Right kidney (tissue), 1 donor: ENCODE data around the gene TMCC2.
"Not testable (repeated sequence)": the region's sequence is repeated elsewhere in the genome, so short reads cannot be mapped to it uniquely, and the experiment has no call there.

Source experiments
- DNase-seq: peaks from one replicate; pipeline ENCODE4 v3.0.0-alpha.2; 2016

The TMCC2 gene

DNA sequence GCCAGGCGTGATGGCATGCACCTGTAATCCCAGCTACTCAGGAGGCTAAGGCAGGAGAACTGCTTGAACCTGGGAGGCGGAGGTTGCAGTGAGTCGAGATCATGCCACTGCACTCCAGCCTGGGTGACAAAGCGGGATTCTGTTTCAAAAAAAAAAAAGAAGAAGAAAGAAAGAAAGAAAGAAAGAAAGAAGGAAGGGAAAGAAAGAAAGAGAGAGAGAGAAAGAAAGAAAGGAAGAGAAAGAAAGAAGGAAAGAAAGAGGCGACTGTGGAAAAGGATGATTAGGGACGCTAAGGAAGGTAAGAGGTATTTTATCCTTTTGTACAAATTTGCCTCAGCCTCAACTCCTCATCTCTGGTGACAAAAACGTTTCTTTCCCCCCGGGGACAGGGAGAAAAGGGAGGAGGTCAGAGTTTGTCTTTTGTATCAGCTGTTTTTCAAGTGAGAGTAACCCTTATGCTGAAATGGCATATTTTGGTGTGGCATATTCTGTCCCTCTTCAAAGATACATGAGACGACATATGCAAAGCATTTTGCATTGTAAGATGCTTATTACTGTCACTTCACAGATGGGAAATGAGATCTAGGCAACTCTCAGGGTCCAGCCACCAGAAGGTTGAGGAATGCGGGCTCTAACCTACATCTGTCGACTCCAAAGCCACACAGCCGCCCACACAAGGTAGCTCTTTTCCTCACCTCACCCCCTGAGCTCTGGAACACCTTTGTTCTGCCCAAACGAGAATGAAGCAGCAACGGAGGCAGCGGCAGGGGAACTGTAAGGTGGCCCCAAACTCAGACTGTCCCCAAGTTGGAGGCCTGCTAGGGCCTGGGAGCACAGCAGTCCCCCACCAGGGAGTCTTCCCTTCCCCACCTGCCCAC, 55.8 kb downstream of the TMCC2 start:
- DNase-seq, result no peak

DNA sequence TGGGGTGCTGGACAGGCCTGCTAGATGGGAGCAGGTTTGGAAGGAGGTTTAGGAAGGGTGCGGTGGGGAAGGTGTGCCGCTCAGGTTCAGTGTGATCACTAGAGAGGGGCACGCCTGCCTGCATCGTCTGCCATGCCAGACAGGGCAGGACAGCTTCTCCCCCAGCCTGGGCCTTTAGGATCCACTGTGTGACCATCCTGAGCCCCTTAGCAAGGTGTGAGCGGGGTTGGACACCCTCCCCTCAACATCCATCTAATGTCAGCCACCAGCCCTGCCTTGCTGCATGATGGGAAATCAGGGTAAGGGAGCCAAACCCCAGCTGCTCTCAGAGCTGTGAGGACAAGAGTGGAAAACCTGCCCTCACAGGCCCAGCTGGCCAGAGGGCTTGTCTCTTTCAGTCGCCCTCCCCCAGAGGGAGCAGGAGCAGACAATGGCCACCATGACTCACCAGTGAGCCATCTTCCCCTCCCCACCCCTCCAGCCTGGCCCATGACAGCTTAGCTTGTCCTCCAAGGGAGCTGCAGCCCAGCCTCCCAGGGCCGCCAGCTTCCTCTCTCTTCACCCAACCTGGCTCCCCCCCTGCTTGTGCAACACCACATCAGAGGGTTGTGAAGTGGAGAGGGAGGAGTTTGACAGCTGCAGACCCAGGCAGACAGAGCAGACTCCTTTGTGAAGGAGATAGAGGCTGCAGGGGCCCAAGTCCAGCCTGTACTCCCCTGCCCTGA, 56.8 kb downstream of the TMCC2 start:
- no peak for DNase-seq

DNA sequence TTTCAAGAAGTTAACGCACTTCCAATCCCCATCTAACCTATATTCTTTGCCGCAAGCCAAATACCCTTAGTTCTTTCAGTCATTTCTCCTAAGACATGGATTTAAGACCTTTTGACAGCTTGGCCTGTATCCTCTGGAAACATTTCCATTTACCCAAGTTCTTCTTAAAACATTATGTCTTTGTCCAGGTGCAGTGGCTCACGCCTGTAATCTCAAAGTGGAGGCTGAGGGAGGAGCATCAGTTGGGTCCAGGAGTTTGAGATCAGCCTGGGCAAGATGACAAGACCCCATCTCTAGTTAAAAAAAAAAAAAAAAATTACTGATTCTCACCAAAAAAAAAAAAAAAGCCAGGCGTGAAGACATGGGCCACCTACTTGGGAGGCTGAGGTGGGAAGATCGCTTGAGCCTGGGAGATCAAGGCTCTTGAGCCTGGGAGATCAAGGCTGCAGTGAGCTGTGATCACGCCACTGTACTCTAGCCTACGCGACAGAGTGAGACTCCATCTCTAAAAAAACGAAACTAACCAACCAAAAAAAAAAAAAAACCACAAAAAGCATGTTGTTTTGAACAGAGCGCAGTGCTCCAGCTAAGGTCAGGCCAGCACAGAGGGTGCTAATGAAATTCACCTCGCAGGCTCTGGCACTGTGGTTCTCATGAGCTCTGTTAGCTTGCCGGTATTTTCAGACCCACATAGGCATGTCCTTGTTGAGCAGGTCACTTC, 57.8 kb downstream of the TMCC2 start:
- no peak for DNase-seq

DNA sequence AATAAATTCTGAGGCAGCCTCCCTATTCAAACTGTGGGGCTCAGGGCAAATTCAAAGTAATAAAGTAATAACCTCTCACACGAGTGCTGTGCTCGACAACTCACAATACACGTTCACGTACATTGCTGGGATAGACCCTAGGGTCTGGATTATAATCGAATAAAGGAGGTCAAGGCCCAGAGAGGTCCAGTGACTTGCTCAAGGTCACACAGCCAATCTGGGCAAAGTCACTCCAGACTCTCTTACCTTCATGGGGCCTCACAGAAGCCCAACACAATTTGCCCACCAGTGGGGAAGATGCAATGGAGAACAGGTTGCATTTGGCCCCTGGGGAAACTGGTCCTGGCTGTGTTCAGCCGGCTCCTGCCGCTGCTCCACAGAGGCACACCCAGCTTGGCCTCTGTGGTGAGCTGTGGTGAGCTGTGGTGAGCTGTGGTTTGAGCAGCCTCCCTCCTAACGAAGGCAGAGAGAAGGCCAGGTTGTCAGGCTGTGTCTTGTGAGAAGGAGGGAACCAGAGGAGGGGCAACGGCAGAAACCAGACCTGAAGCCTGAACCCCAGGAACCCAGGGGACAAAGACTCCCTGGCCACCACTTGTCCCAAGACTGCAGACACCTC, 58.7 kb downstream of the TMCC2 start:
- DNase-seq, result no peak

DNA sequence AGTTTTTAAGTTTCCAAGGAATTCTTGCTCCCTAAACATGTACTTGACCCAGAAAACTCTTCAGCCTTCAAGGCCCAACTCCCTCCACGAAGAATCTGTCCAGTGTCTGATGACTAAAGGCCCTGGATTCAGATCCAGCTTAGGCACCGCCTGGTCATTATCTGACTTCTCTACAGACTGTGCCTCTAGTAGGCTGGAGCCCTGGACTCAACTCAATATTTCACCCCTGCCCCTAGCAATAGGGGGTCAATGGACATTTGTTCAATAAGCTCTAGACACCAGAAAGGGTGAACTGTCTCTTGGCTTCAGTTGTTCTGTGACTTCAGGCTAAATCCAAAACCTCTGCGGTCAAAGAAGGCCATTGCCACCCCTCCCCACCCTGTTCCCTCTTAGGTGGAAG, 59.3 kb downstream of the TMCC2 start:
- DNase-seq, result no peak

DNA sequence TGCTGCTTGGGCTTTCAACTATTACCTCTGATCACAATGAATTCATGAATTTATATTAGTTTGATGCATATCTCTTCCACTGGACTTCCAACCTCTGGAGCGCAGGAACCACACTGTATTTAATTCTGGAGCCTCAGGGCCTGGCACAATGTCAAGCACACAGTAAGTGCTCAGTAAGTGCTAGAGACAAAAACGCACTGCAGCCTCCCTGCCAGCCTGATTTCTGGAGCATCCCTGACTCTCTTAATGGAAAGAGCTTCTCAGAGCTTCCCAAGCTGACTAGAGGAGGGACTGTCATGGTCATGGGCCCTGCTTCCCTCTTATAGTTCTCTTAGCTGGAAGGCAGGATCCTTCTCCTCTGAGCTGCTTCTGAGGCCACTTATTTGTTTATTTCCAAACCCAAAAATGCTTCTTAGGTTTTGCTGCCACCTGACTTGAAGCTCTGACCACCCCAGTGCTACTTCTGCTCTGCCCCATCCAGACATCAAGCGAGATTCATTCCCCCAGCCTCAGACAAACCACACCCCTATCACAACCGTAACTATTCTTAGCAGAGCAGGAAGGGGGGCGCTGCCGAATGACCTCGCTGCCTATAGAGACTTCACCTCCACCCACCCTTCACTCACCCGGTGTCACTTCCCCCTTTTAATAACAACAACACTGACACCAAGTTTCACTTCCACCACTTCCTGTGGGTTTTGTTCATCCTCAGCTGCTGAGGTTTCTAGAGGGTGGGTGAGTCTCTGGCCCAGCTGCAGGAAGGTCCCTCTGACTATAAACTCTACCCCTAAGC, 60.2 kb downstream of the TMCC2 start:
- DNase-seq, result no peak

DNA sequence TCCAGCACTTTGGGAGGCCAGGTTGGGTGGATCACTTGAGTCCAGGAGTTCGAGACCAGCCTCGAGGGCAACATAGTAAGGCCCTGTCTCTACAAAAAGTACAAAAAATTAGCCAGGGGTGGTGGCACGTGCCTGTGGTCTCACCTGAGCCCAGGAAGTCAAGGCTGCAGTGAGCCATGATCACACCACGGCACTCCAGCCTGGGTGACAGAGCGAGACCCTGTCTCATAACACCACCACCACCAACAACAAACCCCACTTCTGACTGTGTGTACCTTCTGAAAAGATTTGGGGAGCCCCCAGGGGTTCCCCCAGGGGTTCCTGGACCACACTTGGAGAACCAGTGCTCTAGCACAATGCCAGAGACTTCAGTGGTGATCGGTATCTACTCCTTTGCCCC, 63.9 kb downstream of the TMCC2 start:
- no peak for DNase-seq

DNA sequence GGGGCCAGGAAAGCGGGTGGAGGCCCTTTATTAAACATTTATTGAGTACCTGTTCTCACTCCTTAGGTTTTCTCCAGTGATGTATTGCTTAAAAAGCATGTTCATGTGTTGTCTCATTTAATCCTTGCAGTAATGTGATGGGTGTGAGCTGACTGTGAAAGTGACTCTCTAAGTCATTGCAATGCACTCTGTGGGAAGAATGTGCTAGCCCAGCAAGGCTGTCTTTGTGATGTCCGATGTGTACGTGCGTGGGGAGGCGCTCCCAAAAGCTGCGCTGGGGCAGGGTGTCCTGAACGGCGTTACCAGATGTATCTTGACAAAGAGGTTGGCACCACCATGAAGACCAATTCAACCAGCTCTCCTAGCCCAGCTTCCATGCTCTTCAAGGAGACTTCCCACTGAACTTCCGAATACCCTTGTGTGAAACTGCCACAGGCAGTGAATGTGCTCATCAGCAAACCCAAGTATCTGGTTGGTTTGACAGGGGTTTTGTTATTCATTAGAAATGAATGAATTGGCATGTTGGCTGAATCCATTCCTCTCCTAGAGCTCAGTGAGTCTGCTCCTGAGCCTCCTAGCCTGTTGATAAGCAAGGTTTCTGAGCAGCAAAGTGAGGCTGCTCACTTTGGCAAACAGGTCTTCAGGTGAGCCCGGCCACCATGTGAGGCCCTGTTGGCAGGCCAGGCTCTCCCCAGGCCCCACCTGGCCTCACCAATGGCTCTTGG, 65.8 kb downstream of the TMCC2 start:
- DNase-seq, result no peak

DNA sequence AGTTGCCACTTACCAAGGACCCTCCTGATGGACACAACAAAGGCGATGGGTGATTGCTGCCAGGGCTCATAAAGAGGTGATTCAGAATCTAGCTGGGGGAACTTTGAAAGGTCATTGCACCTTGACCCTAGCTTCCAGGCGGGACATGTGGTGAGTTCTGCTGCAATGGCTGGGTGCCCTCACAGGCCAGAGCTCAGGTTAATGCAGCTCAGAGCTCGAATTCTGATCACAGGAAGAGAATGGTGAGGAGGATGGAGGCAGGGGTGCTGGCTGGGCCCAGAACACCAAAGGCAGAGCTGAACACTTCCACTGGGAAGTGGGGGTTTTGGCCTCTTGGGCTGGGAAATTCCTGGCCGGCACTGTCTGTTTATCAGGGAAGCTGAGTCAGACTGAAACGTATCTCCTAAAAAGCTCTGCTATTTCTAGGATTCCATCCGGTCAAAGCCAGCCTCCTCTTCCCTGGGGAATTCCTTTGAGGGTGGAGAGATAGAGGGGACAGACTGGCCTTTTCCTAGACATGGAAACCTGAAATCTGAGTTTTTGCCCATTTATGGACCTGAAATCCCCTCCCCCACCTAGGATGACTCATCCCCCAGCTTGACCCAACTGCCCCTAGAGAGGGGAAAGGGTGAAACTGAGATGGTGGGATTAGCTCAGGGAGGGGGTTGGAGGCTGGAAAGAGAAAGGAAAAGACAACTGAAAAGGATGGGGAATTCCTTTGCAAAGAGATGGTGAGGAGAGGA, 66.6 kb downstream of the TMCC2 start:
- DNase-seq, result no peak

DNA sequence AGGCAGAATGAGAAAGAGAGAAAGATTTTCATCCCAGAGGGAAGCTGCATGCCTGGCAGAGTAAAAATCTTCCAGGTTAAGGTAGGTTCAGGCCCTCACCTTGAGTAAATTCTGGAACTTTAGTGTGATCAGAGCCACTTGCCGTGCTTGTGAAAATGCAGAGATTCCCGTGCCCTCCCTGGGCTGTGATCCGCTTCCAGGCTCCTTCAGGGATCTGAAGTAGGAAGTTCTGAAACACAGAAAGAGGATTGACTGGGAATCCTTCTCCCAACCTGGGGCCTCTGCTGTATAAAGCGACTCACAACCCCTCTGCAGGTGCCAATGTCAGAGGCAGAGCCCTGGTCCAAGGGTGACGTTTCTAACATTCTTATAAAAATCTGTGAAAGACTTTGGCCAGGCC, 67.2 kb downstream of the TMCC2 start:
- DNase-seq, result no peak

DNA sequence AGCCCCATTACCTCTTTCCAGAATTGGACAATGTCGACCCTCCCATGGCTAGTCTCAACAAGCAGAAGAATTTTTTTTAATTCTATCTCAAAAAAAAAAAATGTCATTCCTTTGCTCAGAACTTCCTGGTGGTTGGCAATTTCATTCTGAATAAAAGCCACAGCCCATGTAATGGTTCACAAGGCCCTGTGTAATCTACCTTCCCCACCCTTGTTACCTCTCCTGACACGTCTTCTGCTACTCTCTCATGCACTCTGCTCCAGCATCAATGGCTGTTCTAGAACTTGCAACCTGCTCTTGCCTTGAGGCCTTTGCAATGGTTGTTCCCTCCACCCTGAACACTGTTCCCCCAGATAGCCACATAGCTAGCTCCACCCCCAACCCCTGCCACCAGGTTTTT, 68.4 kb downstream of the TMCC2 start:
- no peak for DNase-seq

DNA sequence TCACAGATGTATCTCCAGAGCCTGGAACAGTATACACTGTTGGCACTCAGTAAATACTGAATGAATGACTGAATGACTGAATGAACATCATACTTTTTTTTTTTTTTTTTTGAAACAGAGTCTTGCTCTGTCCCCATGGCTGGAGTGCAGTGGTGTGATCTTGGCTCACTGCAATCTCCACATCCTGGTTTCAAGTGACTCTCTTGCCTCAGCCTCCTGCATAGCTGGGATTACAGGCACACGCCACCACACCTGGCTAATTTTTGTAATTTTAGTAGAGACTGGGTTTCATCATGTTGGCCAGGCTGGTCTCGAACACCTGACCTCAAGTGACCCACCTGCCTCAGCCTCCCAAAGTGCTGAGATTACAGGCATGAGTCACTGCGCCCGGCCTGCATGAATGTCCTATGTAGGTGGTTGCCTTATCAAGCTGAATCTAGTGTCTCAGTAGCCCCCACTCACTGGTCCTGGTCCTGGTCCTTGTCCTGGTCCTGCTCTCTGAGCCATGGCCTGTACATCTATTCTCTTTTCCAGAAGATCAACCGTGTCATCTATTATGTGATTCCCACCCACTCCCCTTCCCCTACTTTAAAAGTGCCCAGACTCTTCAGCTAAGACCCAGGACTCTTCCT, 69.9 kb downstream of the TMCC2 start:
- DNase-seq, result not testable (repeated sequence)

DNA sequence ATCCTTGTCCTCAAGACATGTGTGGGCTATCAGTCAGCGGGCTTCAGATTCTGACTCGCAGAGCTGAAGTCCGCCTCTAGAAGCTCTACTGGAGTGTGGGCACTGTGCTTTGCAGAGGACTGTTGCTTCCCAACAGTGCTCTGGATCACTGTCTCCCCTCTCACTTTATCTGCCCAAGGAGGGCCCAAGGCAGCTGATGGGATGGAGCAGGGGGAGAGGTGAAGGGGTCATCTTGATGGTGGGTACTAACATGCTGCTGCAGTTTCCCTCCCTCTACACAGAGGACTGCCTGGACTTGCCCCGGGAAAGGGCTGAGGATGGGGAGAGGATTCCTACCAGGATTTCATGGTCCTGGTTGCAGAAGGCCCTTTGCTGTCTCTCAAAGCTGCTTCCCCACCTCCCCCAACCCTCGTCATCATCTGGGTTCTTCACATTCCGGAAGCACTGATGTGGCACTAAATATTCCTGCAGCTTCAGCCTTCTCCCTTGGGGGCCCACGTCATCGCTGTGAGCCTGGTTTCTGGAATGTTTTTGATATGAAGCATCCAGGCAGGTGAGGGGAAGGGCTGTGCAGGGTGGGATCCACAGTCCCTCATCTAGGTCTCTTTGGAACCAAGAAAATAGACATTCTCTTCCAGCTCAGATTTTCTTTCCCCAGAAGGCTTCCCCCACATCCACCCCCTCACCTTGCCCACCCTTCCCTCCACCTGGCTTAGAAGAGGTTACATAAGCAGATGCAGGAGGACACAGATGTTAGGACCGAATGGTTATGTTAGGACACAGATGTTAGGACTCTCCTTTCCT, 70.6 kb downstream of the TMCC2 start:
- peak; percentile 63 for DNase-seq

DNA sequence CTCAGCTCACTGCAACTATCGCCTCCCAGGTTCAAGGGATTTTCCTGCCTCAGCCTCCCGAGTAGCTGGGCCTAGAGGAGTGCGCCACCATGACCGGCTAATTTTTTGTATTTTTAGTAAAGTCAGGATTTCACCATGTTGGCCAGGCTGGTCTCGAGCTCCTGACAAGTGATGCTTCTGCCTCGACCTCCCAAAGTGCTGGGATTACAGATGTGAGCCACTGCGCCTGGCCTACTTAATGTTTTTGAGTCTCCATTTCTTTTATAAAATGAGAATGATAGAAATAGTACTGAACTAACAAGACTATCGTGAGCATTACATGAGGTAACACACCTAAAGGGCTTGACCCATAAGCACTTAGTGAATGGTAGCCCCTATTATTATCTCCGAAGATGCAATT, 72.4 kb downstream of the TMCC2 start:
- no peak for DNase-seq

DNA sequence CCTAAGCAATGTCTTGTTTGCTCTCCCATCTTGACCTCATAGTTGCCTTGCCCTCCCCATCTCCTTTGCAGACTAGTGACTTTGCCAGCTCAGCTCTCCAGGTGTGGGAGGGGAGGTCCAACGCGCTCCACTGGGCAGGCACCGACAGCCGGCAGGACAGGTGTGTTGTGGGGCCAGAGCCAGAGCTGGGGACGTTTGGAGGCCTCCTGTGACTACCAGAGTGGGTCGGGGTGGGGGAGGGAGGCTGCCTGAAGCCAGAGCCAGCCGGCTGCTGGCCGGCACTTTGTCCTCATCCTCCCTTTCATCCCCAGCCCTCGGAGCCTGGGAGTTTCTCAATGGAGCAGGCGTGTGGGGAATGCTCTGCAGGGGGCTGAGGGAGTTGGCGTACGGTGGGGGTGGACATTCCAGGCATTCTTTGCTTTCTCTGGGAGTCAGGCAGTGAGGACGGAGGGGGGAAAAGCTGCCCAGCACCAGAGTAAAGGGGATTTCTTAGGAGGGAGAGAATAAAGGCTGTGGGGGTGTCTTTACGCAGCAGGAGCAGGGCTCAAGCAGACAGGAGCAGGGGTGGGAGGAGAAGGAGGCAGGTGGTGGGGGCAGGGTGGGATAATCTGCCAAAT, 73.6 kb downstream of the TMCC2 start:
- DNase-seq, result peak; percentile 82

DNA sequence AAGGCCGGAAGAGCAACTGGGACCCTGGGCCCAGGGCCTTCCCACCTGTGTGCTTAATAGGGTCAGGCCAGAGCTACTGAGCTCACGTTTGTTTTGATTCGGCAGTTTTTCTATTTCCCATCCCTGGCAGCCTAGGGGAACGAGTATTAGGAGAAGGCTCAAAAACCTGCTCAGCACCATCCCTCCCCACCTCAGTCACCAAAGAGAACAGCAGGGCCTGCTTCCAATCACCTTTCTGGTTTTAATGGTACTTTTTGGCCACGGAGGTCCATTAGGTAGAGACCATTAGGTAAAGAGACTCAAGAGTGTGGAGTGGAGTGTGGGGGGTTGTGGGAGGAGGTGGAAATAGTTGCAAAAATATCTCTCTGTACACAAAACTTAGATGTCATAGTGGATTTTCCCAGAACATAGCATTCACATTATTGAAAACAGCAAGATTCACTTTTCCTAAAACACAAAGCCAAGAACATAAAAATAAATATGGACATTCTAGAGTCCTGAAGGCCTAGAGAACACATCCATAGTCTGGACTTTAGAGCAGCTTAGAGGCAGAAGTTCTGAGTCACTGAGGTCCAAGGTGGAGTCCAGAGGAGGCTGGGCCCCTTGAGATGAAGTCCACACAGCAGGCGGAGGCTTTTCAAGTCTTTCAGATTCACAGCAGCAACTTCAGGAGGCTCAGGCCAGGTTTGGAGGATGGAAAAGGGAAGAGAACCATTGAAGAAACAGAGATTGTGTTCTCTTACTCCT, 74.3 kb downstream of the TMCC2 start:
- DNase-seq, result no peak

DNA sequence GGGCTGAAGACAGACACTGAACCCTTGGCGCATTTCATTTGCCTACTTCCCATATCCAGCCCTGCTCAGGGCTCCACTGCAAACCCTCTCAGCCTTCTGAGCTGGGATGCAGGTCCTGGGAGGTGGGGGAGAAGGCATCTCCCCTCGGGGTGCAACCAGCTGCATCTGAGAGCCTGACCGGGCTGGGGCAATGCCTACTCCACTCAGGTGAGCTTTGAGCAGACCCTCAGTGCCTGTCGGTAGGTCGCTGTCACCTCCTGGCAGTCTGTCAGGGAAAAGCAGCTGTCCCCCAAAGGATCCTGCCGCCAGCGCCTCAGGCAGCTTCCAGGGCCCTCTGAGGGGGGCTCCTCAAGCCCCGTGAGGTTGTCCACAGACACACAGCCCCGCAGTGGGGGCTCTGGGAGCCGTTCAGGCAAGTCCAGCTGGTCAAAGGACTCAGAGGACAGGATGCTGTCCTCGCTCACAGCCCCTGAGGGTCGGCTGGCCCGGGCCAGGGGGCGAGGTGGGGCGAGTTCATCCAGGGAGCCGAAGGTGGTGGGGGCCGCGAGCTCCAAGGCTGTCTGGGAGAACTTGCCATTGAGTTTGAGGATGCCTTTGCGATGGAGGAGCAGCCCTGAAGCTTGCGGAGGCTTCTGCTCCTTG, 75.6 kb downstream of the TMCC2 start:
- DNase-seq, result no peak
